Endothelial cell (in vitro differentiated cells): Measurements from ENCODE around the gene SLC6A13. TPM values are rescaled to one million over a fixed set of nuclear protein-coding genes. Genes with fewer than 3 reads are reported as not detected.
"Not testable (repeated sequence)": the region's sequence is repeated elsewhere in the genome, so short reads cannot be mapped to it uniquely, and the experiment has no call there.

Source experiments
- DNase-seq: peaks from one replicate; pipeline ENCODE4 v3.0.0; 2021; ENCODE audit warnings: low spot score
- H3K27ac Mint-ChIP-seq: one replicate; pipeline ENCODE4 v1.8.0; 2021; ENCODE audit warnings: mixed read lengths, inconsistent platforms; ENCODE audit not compliant: unreplicated experiment
- H3K27me3 Mint-ChIP-seq: one replicate; pipeline ENCODE4 v1.8.0; 2021; ENCODE audit warnings: mild to moderate bottlenecking, moderate library complexity, mixed read lengths, inconsistent platforms; ENCODE audit not compliant: unreplicated experiment
- H3K36me3 Mint-ChIP-seq: one replicate; pipeline ENCODE4 v1.8.0; 2021; ENCODE audit warnings: mild to moderate bottlenecking, low read depth, mixed read lengths, inconsistent platforms; ENCODE audit not compliant: unreplicated experiment
- H3K4me1 Mint-ChIP-seq: one replicate; pipeline ENCODE4 v1.8.0; 2021; ENCODE audit warnings: mild to moderate bottlenecking, mixed read lengths, inconsistent platforms; ENCODE audit not compliant: unreplicated experiment
- H3K4me3 Mint-ChIP-seq: one replicate; pipeline ENCODE4 v1.8.0; 2021; ENCODE audit warnings: mild to moderate bottlenecking, mixed read lengths, inconsistent platforms; ENCODE audit not compliant: unreplicated experiment
- H3K9me3 Mint-ChIP-seq: one replicate; pipeline ENCODE4 v1.8.0; 2021; ENCODE audit warnings: mixed read lengths, inconsistent platforms; ENCODE audit not compliant: unreplicated experiment
- total RNA-seq: library from RNA; stranded (reverse); fragmentation: NEBNext Ultra II Directional; extraction: Animal tissue kit (Norgen Biotek cat#: 25700); gene quantifications from one replicate; pipeline ENCODE4 v1.2.1, GENCODE V29; 2021; ENCODE audit not compliant: unreplicated experiment
- TF ChIP-seq, protein P1 (sequence below): fragments of 200-600 bp; sonication (generic); IDR thresholded peaks from one replicate; pipeline ENCODE4 v1.5.0; 2021; ENCODE audit warnings: antibody characterized with exemption; ENCODE audit not compliant: unreplicated experiment

Gene SLC6A13
- total RNA-seq, 1 donor from 2014 or later, result 0.90 TPM

- Mint-ChIP-seq H3K36me3 (no peaks in the 10 kb centered on the region), H3K9me3 (no peaks in the 10 kb centered on the region), H3K27me3 (peaks cover 7% of the 10 kb centered on the region)
Measured at GRCh38 chr12:218221-218620, 44.4 kb downstream of the SLC6A13 start.

DNA sequence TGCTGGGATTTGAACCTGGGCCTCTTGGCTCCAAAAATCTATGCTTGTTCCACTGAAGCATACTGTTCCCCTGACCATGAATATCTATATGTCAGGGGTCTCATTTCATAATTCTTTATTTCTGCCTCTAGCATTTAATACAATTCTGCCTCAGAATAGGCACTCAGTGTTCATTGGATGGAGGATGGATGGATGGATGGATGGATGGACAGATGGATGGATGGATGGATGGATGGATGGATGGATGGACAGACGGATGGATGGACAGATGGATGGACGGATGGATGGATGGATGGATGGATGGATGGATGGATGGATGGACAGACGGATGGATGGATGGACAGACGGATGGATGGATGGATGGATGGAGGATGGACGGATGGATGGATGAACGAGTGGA lies 45.6 kb downstream of the SLC6A13 start:
- DNase-seq, H3K9me3 Mint-ChIP-seq, H3K36me3 Mint-ChIP-seq, H3K27me3 Mint-ChIP-seq: not testable (repeated sequence)
- Mint-ChIP-seq H3K27ac (peak overlapping the region; percentile 74), H3K4me3 (peak overlapping the region; percentile 0), H3K4me1 (peaks cover 21% of the 10 kb centered on the region)

More at GRCh38 chr12:218221-218620, 44.4 kb downstream of the SLC6A13 start:
- H3K4me3 Mint-ChIP-seq, result no peak overlapping the region
- peaks cover 18% of the 10 kb centered on the region for H3K4me1 Mint-ChIP-seq
- TF ChIP-seq, protein P1, sequence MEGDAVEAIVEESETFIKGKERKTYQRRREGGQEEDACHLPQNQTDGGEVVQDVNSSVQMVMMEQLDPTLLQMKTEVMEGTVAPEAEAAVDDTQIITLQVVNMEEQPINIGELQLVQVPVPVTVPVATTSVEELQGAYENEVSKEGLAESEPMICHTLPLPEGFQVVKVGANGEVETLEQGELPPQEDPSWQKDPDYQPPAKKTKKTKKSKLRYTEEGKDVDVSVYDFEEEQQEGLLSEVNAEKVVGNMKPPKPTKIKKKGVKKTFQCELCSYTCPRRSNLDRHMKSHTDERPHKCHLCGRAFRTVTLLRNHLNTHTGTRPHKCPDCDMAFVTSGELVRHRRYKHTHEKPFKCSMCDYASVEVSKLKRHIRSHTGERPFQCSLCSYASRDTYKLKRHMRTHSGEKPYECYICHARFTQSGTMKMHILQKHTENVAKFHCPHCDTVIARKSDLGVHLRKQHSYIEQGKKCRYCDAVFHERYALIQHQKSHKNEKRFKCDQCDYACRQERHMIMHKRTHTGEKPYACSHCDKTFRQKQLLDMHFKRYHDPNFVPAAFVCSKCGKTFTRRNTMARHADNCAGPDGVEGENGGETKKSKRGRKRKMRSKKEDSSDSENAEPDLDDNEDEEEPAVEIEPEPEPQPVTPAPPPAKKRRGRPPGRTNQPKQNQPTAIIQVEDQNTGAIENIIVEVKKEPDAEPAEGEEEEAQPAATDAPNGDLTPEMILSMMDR, result no peak
- H3K27ac Mint-ChIP-seq, result no peak overlapping the region
- no peak for DNase-seq

DNA sequence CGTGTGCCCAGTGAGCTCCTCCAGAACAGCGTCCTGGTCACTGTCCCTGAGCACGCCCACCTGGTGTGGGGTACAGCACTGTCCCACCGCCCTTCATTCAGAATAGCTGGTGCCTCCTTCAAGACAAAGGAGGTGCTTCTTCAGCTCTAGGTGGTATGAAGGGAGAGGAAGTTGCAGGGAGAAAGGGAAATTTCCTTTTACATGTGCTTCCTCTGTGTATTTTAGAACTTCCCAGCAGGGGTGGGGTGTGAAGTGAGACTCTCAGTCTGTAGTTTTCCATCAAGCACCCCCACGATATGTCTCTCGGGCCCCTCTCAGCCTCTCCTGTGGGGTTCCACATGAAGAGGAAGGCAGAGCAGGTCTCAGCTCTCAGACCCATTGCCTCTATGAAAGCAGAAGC lies 47.5 kb downstream of the SLC6A13 start:
- peaks cover 7% of the 10 kb centered on the region for H3K27me3 Mint-ChIP-seq
- TF ChIP-seq, protein P1, result no peak
- H3K27ac Mint-ChIP-seq, result no peak overlapping the region
- H3K9me3 Mint-ChIP-seq, result no peaks in the 10 kb centered on the region
- H3K4me3 Mint-ChIP-seq, result no peak overlapping the region
- no peaks in the 10 kb centered on the region for H3K36me3 Mint-ChIP-seq
- peaks cover 21% of the 10 kb centered on the region for H3K4me1 Mint-ChIP-seq
- no peak for DNase-seq

DNA sequence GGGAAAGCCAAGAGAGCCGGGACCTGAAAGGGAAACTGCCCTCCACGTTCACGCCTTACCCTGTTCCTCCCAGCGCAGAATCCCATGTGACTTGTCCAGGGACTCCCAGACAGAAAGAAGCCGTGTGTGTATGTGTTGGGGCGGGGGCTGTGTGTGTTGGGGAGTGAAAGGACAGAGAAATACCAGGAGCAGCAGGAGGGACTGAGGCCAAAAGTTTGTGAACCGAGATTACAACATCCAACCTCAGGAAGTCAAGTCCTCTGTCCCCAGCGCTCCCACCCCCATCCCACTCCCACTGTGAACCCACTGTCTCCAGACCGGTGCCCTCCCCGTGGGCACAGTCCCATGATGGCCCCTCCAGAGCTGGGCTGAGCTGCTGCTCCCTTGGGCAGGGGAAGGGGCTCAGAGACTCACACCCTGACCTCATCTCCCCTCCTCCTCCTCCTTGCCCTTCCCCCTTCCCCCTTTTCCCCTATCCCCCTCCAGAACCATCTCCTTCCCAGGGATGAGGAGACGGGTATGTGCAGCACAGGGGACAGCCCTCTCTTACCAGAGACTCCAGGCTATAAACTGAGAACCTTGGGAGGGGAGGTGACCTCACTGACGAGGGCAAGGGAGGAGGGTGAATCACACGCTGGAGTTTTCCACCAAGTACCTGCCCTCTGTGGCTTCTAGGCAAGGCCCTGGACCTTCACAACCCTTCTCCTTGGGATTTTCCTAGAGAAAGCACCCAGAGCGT lies 48.5 kb downstream of the SLC6A13 start, which contains the start of gene SLC6A12:
SLC6A12 (minus strand) TSS at position 155 of the 739 bp plus-strand sequence. CDS start 4,171 bp downstream, outside the sequence.
- no peaks in the 10 kb centered on the region for H3K36me3 Mint-ChIP-seq
- TF ChIP-seq, protein P1, result no peak
- H3K9me3 Mint-ChIP-seq, result no peaks in the 10 kb centered on the region
- no peak for DNase-seq
- H3K27ac Mint-ChIP-seq, result no peak within 1 kb of the TSS
- H3K4me1 Mint-ChIP-seq, result peaks cover 18% of the 10 kb centered on the region
- H3K4me3 Mint-ChIP-seq, result no peak within 1 kb of the TSS
- peaks cover 8% of the 10 kb centered on the region for H3K27me3 Mint-ChIP-seq

DNA sequence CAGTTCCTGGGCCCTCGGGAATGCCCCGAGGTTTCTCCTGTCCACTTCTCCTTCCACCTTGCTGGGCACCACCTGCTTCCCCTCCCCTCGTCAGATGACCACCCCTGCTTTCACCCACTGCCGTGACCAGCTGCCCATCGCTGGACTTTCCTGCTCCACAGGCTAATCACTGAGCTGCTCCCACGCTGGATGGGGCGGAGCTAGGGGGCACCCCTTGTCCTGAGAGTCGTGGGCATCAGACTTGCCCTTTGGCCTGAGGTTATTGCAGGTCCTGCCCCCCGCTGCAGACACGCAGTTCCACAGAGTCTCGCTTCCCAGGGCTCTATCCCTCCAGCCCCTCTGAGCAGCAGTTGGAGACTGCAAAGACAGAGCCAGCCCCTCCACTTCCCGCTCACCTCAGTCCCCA lies 49.1 kb downstream of the SLC6A13 start:
- H3K4me3 Mint-ChIP-seq, result no peak overlapping the region
- no peak for DNase-seq
- peaks cover 18% of the 10 kb centered on the region for H3K4me1 Mint-ChIP-seq
- TF ChIP-seq, protein P1, result no peak
- H3K27ac Mint-ChIP-seq, result no peak overlapping the region
- H3K27me3 Mint-ChIP-seq, result peaks cover 11% of the 10 kb centered on the region
- H3K9me3 Mint-ChIP-seq, result no peaks in the 10 kb centered on the region
- H3K36me3 Mint-ChIP-seq, result no peaks in the 10 kb centered on the region
